ENCODE measurements around the gene NTNG1. TPM values are rescaled to one million over a fixed set of nuclear protein-coding genes. Genes with fewer than 3 reads are reported as not detected.

NTNG1 gene
- total RNA-seq, 1 donor from 2014 or later: 0.83 TPM

GRCh38 chr1:107291987-107292386 lies 151.1 kb downstream of the NTNG1 start:
- TF ChIP-seq, protein P1, sequence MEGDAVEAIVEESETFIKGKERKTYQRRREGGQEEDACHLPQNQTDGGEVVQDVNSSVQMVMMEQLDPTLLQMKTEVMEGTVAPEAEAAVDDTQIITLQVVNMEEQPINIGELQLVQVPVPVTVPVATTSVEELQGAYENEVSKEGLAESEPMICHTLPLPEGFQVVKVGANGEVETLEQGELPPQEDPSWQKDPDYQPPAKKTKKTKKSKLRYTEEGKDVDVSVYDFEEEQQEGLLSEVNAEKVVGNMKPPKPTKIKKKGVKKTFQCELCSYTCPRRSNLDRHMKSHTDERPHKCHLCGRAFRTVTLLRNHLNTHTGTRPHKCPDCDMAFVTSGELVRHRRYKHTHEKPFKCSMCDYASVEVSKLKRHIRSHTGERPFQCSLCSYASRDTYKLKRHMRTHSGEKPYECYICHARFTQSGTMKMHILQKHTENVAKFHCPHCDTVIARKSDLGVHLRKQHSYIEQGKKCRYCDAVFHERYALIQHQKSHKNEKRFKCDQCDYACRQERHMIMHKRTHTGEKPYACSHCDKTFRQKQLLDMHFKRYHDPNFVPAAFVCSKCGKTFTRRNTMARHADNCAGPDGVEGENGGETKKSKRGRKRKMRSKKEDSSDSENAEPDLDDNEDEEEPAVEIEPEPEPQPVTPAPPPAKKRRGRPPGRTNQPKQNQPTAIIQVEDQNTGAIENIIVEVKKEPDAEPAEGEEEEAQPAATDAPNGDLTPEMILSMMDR (IDR thresholded peaks at IDR 0.05; ENCODE audit: unreplicated experiment): no peak
- DNase-seq (ENCODE audit: low spot score in 2 of 2, unreplicated experiment in 2 of 2): no peak
- Mint-ChIP-seq H3K9me3 (peaks cover 6% of the 10 kb centered on the region), H3K36me3 (no peaks in the 10 kb centered on the region), H3K27me3 (ENCODE audit: low read depth) (no peaks in the 10 kb centered on the region), H3K4me3 (no peak overlapping the region), H3K27ac (no peak overlapping the region), H3K4me1 (peaks cover 21% of the 10 kb centered on the region)

GRCh38 chr1:107293901-107294613 lies 153.2 kb downstream of the NTNG1 start:
- Mint-ChIP-seq H3K36me3 (no peaks in the 10 kb centered on the region), H3K4me1 (peaks cover 23% of the 10 kb centered on the region), H3K27ac (peak overlapping the region; percentile 93), H3K27me3 (ENCODE audit: low read depth) (no peaks in the 10 kb centered on the region), H3K4me3 (no peak overlapping the region), H3K9me3 (peaks cover 6% of the 10 kb centered on the region)
- no peak for DNase-seq (ENCODE audit: low spot score in 2 of 2, unreplicated experiment in 2 of 2)
- TF ChIP-seq, protein P1 (IDR thresholded peaks at IDR 0.05; ENCODE audit: unreplicated experiment): no peak

GRCh38 chr1:107294686-107295085 lies 153.8 kb downstream of the NTNG1 start:
- H3K27me3 Mint-ChIP-seq (ENCODE audit: low read depth): no peaks in the 10 kb centered on the region
- H3K4me3 Mint-ChIP-seq: no peak overlapping the region
- peaks cover 6% of the 10 kb centered on the region for H3K9me3 Mint-ChIP-seq
- H3K36me3 Mint-ChIP-seq: no peaks in the 10 kb centered on the region
- H3K4me1 Mint-ChIP-seq: peaks cover 23% of the 10 kb centered on the region
- peak overlapping the region; percentile 93 for H3K27ac Mint-ChIP-seq
- no peak for DNase-seq (ENCODE audit: low spot score in 2 of 2, unreplicated experiment in 2 of 2)
- TF ChIP-seq, protein P1 (IDR thresholded peaks at IDR 0.05; ENCODE audit: unreplicated experiment): no peak

- H3K4me3 Mint-ChIP-seq: no peak overlapping the region
- H3K36me3 Mint-ChIP-seq: no peaks in the 10 kb centered on the region
- peaks cover 3% of the 10 kb centered on the region for H3K9me3 Mint-ChIP-seq
- H3K27ac Mint-ChIP-seq: no peak overlapping the region
- no peak for DNase-seq (ENCODE audit: low spot score in 2 of 2, unreplicated experiment in 2 of 2)
- TF ChIP-seq, protein P1 (IDR thresholded peaks at IDR 0.05; ENCODE audit: unreplicated experiment): no peak
- H3K4me1 Mint-ChIP-seq: peaks cover 23% of the 10 kb centered on the region
- peaks cover 2% of the 10 kb centered on the region for H3K27me3 Mint-ChIP-seq (ENCODE audit: low read depth)
These were observed 156.8 kb downstream of the NTNG1 start for GRCh38 chr1:107297681-107298080.

GRCh38 chr1:107298526-107298925 lies 157.7 kb downstream of the NTNG1 start:
- peaks cover 23% of the 10 kb centered on the region for H3K4me1 Mint-ChIP-seq
- H3K4me3 Mint-ChIP-seq: no peak overlapping the region
- H3K27me3 Mint-ChIP-seq (ENCODE audit: low read depth): peaks cover 2% of the 10 kb centered on the region
- H3K36me3 Mint-ChIP-seq: no peaks in the 10 kb centered on the region
- no peak for DNase-seq (ENCODE audit: low spot score in 2 of 2, unreplicated experiment in 2 of 2)
- H3K9me3 Mint-ChIP-seq: no peaks in the 10 kb centered on the region
- no peak overlapping the region for H3K27ac Mint-ChIP-seq
- TF ChIP-seq, protein P1 (IDR thresholded peaks at IDR 0.05; ENCODE audit: unreplicated experiment): no peak
